ENCODE results near the gene KCMF1. TPM values are rescaled to one million over a fixed set of nuclear protein-coding genes. Genes with fewer than 3 reads are reported as not detected.

KCMF1 gene
- total RNA-seq, 1 donor from 2014 or later, result 105 TPM

GRCh38 chr2:84924173-84925106, 46.5 kb upstream of the KCMF1 start:
- no peak overlapping the region for H3K9ac ChIP-seq (ENCODE audit: low read length)
- H3K27ac ChIP-seq (ENCODE audit: low read depth, low read length), result no peak overlapping the region
- FAIRE-seq, result no peak
- peak overlapping the region; percentile 54 for H2AFZ ChIP-seq (ENCODE audit: low read depth, low read length)
- H3K9me3 Mint-ChIP-seq (ENCODE audit: unreplicated experiment), result peaks cover 2% of the 10 kb centered on the region
- TF ChIP-seq EZH2 (IDR thresholded peaks at IDR 0.05; ENCODE audit: insufficient read depth, low read length) (no peak), CTCF (IDR thresholded peaks at IDR 0.05; ENCODE audit: insufficient read depth, low read depth, low read length) (no peak)
- H3K36me3 Mint-ChIP-seq (ENCODE audit: low read depth, unreplicated experiment), result no peaks in the 10 kb centered on the region
- H3K4me2 ChIP-seq (ENCODE audit: low read length), result no peak overlapping the region
- peak overlapping the region; percentile 66 for H3K27ac Mint-ChIP-seq (ENCODE audit: unreplicated experiment)
- H3K9me3 ChIP-seq (ENCODE audit: insufficient read depth, low read depth, low read length), result no peaks in the 10 kb centered on the region
- DNase-seq (ENCODE audit: low read depth), result peak; percentile 57
- no peak overlapping the region for H3K4me3 ChIP-seq (ENCODE audit: insufficient read depth, low read depth, low read length)
- H3K27me3 Mint-ChIP-seq (ENCODE audit: low read depth, unreplicated experiment), result no peaks in the 10 kb centered on the region
- H3K79me2 ChIP-seq (ENCODE audit: insufficient read depth, low read length), result no peaks in the 10 kb centered on the region
- no peaks in the 10 kb centered on the region for H3K36me3 ChIP-seq (ENCODE audit: insufficient read depth, low read length)
- H3K27me3 ChIP-seq (ENCODE audit: insufficient read depth, low read length), result no peaks in the 10 kb centered on the region
- H4K20me1 ChIP-seq (ENCODE audit: insufficient read depth, low read length), result no peaks in the 10 kb centered on the region
- H3K4me3 Mint-ChIP-seq (ENCODE audit: unreplicated experiment), result no peak overlapping the region
- H3K4me1 Mint-ChIP-seq (ENCODE audit: low read depth, unreplicated experiment), result peaks cover 20% of the 10 kb centered on the region
- H3K4me1 ChIP-seq (ENCODE audit: insufficient read depth, low read length), result peaks cover 20% of the 10 kb centered on the region

GRCh38 chr2:84925336-84925723, 45.6 kb upstream of the KCMF1 start:
- H3K27ac ChIP-seq (ENCODE audit: low read depth, low read length), result no peak overlapping the region
- Mint-ChIP-seq H3K27ac (ENCODE audit: unreplicated experiment) (no peak overlapping the region), H3K27me3 (ENCODE audit: low read depth, unreplicated experiment) (no peaks in the 10 kb centered on the region), H3K9me3 (ENCODE audit: unreplicated experiment) (peaks cover 2% of the 10 kb centered on the region), H3K4me1 (ENCODE audit: low read depth, unreplicated experiment) (peaks cover 15% of the 10 kb centered on the region), H3K4me3 (ENCODE audit: unreplicated experiment) (no peak overlapping the region), H3K36me3 (ENCODE audit: low read depth, unreplicated experiment) (no peaks in the 10 kb centered on the region)
- no peak overlapping the region for H3K4me3 ChIP-seq (ENCODE audit: insufficient read depth, low read depth, low read length)
- FAIRE-seq (no peak), DNase-seq (ENCODE audit: low read depth) (no peak)
- no peak overlapping the region for H3K9ac ChIP-seq (ENCODE audit: low read length)
- TF ChIP-seq EZH2 (IDR thresholded peaks at IDR 0.05; ENCODE audit: insufficient read depth, low read length), result no peak
- TF ChIP-seq CTCF (IDR thresholded peaks at IDR 0.05; ENCODE audit: insufficient read depth, low read depth, low read length), result no peak
- no peaks in the 10 kb centered on the region for H3K79me2 ChIP-seq (ENCODE audit: insufficient read depth, low read length)
- H3K27me3 ChIP-seq (ENCODE audit: insufficient read depth, low read length), result no peaks in the 10 kb centered on the region
- no peaks in the 10 kb centered on the region for H4K20me1 ChIP-seq (ENCODE audit: insufficient read depth, low read length)
- H3K36me3 ChIP-seq (ENCODE audit: insufficient read depth, low read length), result no peaks in the 10 kb centered on the region
- H2AFZ ChIP-seq (ENCODE audit: low read depth, low read length), result peak overlapping the region; percentile 6
- H3K4me2 ChIP-seq (ENCODE audit: low read length), result peak overlapping the region; percentile 82
- peaks cover 13% of the 10 kb centered on the region for H3K4me1 ChIP-seq (ENCODE audit: insufficient read depth, low read length)
- no peaks in the 10 kb centered on the region for H3K9me3 ChIP-seq (ENCODE audit: insufficient read depth, low read depth, low read length)
